Measurements from ENCODE around the gene CSNK1E.

Gene CSNK1E

DNA sequence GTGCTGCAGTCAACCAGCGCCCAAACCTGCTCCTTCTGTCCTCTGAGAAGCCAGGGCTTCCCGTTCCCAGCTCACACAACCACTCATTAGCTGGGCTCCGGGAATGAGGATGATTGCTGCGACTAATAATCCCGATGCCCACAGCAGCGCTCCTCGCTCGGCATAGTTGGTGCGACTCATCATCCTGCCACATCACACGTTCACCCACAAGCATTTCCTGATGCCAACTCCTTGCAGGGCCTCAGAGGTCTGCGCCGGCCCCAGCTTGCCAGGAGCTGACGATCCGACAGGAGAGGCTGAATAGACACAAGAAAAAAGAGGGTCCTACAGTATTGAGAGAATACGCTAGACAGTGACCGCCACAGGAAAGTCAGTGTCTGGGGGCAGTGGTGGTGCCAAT lies 10.6 kb upstream of the CSNK1E start:
- no peak overlapping the region for H3K27ac ChIP-seq
- no peak overlapping the region for H3K4me3 ChIP-seq (ENCODE audit: low read depth, low read length)
- no peaks in the 10 kb centered on the region for H3K36me3 ChIP-seq (ENCODE audit: control insufficient read depth, insufficient read depth, low read length)
- H3K4me2 ChIP-seq (ENCODE audit: low read length), result no peak overlapping the region
- no peaks in the 10 kb centered on the region for H3K9me3 ChIP-seq (ENCODE audit: control insufficient read depth, low read length)
- no peak overlapping the region for H2AFZ ChIP-seq
- TF ChIP-seq CTCF (IDR thresholded peaks at IDR 0.05), result no peak
- no peaks in the 10 kb centered on the region for H3K27me3 ChIP-seq (ENCODE audit: control insufficient read depth, insufficient read depth, low read length)
- no peak overlapping the region for H3K9ac ChIP-seq
- H3K79me2 ChIP-seq, result no peaks in the 10 kb centered on the region
- H3K4me1 ChIP-seq, result no peaks in the 10 kb centered on the region

DNA sequence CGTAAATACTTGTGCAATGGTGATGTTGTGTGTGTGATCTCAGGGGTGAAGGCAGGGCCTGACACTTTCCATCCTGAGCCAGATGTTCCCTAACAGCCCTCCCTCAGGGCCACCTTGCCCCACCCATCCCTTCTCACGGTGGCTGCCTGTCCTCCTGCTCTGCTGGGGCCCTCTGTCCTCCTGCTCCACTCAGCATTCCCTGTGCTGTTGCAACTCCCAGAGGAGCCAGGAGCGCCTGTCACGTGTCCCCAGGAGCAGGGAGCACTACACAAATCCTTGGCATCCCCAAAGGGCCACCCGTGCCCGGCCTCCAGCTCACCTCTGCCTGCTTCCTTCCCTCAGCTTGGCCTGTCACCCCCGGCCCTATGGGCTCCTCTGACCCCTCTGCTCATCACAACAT lies 10.2 kb upstream of the CSNK1E start:
- no peaks in the 10 kb centered on the region for H3K4me1 ChIP-seq
- no peaks in the 10 kb centered on the region for H3K79me2 ChIP-seq
- no peaks in the 10 kb centered on the region for H3K9me3 ChIP-seq (ENCODE audit: control insufficient read depth, low read length)
- no peak overlapping the region for H3K4me2 ChIP-seq (ENCODE audit: low read length)
- no peak overlapping the region for H2AFZ ChIP-seq
- no peaks in the 10 kb centered on the region for H3K27me3 ChIP-seq (ENCODE audit: control insufficient read depth, insufficient read depth, low read length)
- H3K9ac ChIP-seq, result no peak overlapping the region
- H3K36me3 ChIP-seq (ENCODE audit: control insufficient read depth, insufficient read depth, low read length), result no peaks in the 10 kb centered on the region
- no peak for TF ChIP-seq CTCF (IDR thresholded peaks at IDR 0.05)
- H3K27ac ChIP-seq, result no peak overlapping the region
- no peak overlapping the region for H3K4me3 ChIP-seq (ENCODE audit: low read depth, low read length)

DNA sequence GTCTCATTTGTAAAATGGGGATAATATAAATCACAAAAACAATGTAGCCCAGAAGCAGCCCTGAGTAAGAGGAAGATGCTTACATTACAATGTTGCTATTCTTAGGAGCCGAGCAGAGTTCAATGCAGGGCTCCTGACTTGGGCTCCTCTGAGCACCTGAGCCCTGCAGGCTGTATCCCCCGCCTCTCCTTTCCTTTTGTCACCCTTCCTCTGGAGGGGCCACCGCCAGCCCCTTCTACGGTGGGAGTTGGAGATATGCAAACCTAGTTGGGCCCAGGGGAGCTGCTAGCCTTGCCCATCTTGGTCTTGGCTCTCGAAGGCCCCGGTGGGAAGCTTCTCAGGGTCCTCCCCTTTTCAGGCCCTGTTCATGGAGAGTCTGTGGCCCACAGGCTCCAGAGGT lies 8.4 kb upstream of the CSNK1E start:
- no peak for TF ChIP-seq CTCF (IDR thresholded peaks at IDR 0.05)
- Histone ChIP-seq H3K9ac (no peak overlapping the region), H3K4me3 (ENCODE audit: low read depth, low read length) (no peak overlapping the region), H3K36me3 (ENCODE audit: control insufficient read depth, insufficient read depth, low read length) (no peaks in the 10 kb centered on the region), H3K79me2 (no peaks in the 10 kb centered on the region), H3K27ac (no peak overlapping the region), H3K4me1 (no peaks in the 10 kb centered on the region), H3K27me3 (ENCODE audit: control insufficient read depth, insufficient read depth, low read length) (no peaks in the 10 kb centered on the region), H3K4me2 (ENCODE audit: low read length) (no peak overlapping the region), H3K9me3 (ENCODE audit: control insufficient read depth, low read length) (no peaks in the 10 kb centered on the region), H2AFZ (no peak overlapping the region)

DNA sequence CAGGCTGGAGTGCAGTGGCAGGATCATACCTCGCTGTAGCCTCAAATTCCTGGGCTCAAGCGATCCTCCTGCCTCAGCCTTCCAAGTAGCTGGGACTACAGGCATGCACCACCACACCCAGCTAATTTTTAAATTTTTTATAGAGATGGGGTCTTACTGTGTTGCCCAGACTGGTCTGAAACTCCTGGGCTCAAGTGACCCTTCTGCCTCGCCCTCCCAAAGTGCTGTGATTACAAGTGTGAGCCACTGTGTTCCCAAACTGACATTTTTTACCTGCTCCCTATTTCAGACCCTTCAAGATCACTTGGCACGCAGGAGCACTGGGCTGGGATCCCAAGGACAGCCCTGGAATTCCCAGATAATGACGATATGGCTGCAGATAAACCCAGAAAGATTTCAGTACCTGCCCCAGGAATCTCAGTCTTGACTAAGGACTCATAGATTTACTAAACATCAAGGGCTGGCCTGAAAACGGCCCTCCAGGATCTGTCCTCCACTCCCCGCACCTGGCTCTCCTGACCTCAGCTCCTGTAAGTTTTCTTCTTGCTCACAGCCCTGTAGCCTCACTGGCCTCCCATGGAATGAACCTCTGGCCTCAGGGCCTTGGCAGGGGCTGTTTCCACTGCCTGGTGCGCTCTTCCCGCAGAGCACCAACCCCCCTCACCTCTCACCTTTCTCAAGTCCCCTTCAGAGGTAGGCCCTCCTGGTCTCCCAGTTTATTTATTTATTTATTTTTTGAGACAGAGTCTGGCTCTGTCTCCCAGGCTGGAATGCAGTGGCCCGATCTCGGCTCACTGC lies 3.6 kb upstream of the CSNK1E start:
- Histone ChIP-seq H3K4me2 (ENCODE audit: low read length) (no peak overlapping the region), H3K36me3 (ENCODE audit: control insufficient read depth, insufficient read depth, low read length) (no peaks in the 10 kb centered on the region), H3K4me3 (ENCODE audit: low read depth, low read length) (no peak overlapping the region), H3K79me2 (no peaks in the 10 kb centered on the region), H2AFZ (no peak overlapping the region), H3K27ac (no peak overlapping the region), H3K9me3 (ENCODE audit: control insufficient read depth, low read length) (no peaks in the 10 kb centered on the region), H3K9ac (no peak overlapping the region), H3K4me1 (no peaks in the 10 kb centered on the region), H3K27me3 (ENCODE audit: control insufficient read depth, insufficient read depth, low read length) (no peaks in the 10 kb centered on the region)
- TF ChIP-seq CTCF (IDR thresholded peaks at IDR 0.05), result no peak
